Measurements from ENCODE around the gene ZBTB21. TPM values are rescaled to one million over a fixed set of nuclear protein-coding genes. Genes with fewer than 3 reads are reported as not detected.

Gene ZBTB21
- total RNA-seq, 1 experiment from 2014 or later, result 18.1 TPM

DNA sequence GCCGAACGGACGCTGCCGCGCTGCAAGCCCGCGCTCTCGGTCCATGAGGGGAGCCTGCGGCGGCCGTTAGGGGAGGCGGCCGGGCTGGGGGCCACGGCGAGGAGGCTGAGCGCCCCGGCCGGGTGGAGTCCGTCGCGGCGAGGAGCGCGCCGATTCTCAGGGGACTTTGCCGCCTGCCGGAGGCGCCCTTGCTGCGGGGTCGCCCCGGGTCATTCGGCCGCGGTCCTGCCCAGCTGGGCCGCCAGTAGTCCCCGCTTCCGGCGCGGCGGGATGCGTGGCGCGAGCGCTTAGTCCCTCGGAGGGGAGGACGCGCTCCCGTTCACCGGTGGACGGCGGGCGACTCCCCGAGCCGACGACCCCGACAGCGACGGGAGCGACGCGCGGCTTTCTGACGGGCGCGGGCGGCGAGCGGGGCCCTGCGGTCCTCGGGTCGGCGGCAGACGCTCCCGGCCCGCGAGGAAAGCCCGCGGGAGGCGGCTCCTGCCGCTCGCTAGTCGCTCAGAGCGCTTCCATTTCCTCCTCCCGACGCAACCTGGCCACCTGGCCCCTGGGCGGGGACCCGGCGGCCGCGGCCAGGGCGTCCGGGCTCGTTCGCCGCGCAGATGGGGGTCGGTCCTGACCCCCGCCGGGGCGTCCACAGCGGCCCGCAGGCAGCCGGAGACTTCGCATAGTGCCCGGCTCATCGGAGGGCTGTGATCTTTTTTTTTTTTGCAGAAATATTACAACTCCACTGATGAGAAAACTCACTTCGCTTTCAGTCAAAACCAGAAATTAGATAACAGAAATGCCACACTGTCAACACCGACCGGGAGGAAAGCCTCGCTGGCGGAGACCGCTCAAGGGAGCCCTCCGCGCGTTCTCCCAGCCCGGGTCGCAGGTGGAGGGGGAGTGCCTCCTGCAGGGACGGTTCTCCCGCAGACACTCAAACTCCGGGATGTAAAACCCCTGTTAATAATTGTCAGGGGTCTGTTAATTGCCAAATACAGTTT is 641 bp upstream of the ZBTB21 start:
- no peak overlapping the region for H2BK20ac ChIP-seq (ENCODE audit: low read depth, low read length, poor library complexity, severe bottlenecking)
- peak overlapping the region; percentile 77 for H3K14ac ChIP-seq (ENCODE audit: insufficient read depth, low read length)
- no peak overlapping the region for H2BK12ac ChIP-seq (ENCODE audit: insufficient read length, low read depth, low read length)
- H3K23me2 ChIP-seq (ENCODE audit: insufficient read length, low read depth, low read length, poor library complexity, severe bottlenecking), result peaks cover 6% of the 10 kb centered on the region
- Mint-ChIP-seq H3K27ac (peak overlapping the region in 1 of 3 experiments; percentile 80; a peak in 2 of 7 replicates), H3K4me1 (peaks cover 3 to 11% of the 10 kb centered on the region in 2 experiments; a peak in 3 of 4 replicates), H3K36me3 (ENCODE audit: insufficient read depth in 1 of 3, low read depth in 3 of 3) (peaks cover 2 to 10% (median 8%) of the 10 kb centered on the region in 3 experiments; a peak in 4 of 7 replicates), H3K4me3 (peak overlapping the region; percentile 86 to 90), H3K27me3 (ENCODE audit: low read depth) (peaks cover 40% of the 10 kb centered on the region), H3K9me3 (peaks cover 3% of the 10 kb centered on the region in 2 experiments; a peak in 2 of 5 replicates)
- H3K18ac ChIP-seq (ENCODE audit: insufficient read length, low read depth, low read length), result no peak overlapping the region
- H3K79me2 ChIP-seq (ENCODE audit: insufficient read depth, low read length), result no peaks in the 10 kb centered on the region
- H3K4me2 ChIP-seq (ENCODE audit: insufficient read depth, insufficient read length, low read length), result peak overlapping the region; percentile 68
- H3K79me1 ChIP-seq (ENCODE audit: insufficient read depth, low read depth, low read length, poor library complexity, severe bottlenecking), result no peaks in the 10 kb centered on the region
- no peak overlapping the region for H3T11ph ChIP-seq (ENCODE audit: low read length)
- H2BK5ac ChIP-seq (ENCODE audit: insufficient read length, low read length), result no peak overlapping the region
- H3K56ac ChIP-seq (ENCODE audit: insufficient read length, low read depth, low read length), result no peak overlapping the region
- no peak overlapping the region for H3K23ac ChIP-seq (ENCODE audit: insufficient read length, low read depth, low read length)
- no CpG with 5 or more reads among the region's 120 CpGs for WGBS (ENCODE audit: extremely low coverage, insufficient read length, low lambda C conversion rate)
- H4K91ac ChIP-seq (ENCODE audit: insufficient read length, low read depth, low read length), result no peak overlapping the region
- no peak overlapping the region for H2BK120ac ChIP-seq (ENCODE audit: low read depth, low read length, poor library complexity, severe bottlenecking)
- H3K27ac ChIP-seq (ENCODE audit: insufficient read length, low read depth, low read length), result no peak overlapping the region
- no peak overlapping the region for H4K8ac ChIP-seq (replicated peaks; ENCODE audit: insufficient read length, low read depth, low read length)
- H3K4me1 ChIP-seq (ENCODE audit: insufficient read depth, low read length), result no peaks in the 10 kb centered on the region
- no peak overlapping the region for H3K4ac ChIP-seq (ENCODE audit: low read depth, low read length)
- peak; percentile 43 for DNase-seq
- no peaks in the 10 kb centered on the region; the same call in 1 of the 2 replicates for H3K27me3 ChIP-seq (ENCODE audit: insufficient read depth, low read length)
- peak; percentile 16; the same call in 1 of the 3 replicates for TF ChIP-seq CTCF (conservative IDR thresholded peaks at IDR 0.05)
- no peak overlapping the region for H2AFZ ChIP-seq (ENCODE audit: low read length)
- no peak overlapping the region for H4K5ac ChIP-seq (ENCODE audit: insufficient read length, low read depth, low read length)
- H2BK15ac ChIP-seq (ENCODE audit: low read depth, low read length), result no peak overlapping the region
- no peaks in the 10 kb centered on the region for H4K20me1 ChIP-seq (ENCODE audit: control insufficient read depth, insufficient read depth, insufficient read length)
- H3K9me3 ChIP-seq (ENCODE audit: control insufficient read depth, low read depth, low read length), result no peaks in the 10 kb centered on the region
- peak overlapping the region; percentile 34 for H3K9ac ChIP-seq (ENCODE audit: extremely low read depth, insufficient read length, low read length)
- no peak overlapping the region for H2AK5ac ChIP-seq (ENCODE audit: insufficient read length, low read length)
